Caco-2 (cell line): ENCODE data around the gene TMEM235. TPM values are rescaled to one million over a fixed set of nuclear protein-coding genes. Genes with fewer than 3 reads are reported as not detected.

Source experiments
- BruUV-seq: library from RNA; stranded (reverse); fragments of 400-500 nt; replicated peaks from 2 replicates; lab custom pipeline; 2021; lab: Mats Ljungman, UMichigan
- CTCF ChIA-PET: fragments of 300-600 bp; sonication (Branson Sonifier 250); formaldehyde crosslinking; loops from one replicate; lab custom pipeline; 2022; ENCODE audit warnings: antibody characterized with exemption; lab: Charles Lee
- POLR2A ChIA-PET: fragments of 300-600 bp; sonication (Branson Sonifier 250); formaldehyde crosslinking; loops from one replicate; lab custom pipeline; 2022; ENCODE audit warnings: antibody characterized with exemption; lab: Charles Lee
- DNase-seq, 2 experiments: peaks; one replicate each; pipeline versions ENCODE4 v3.0.0 to v3.0.0-alpha.2; 2020 to 2022
- H3K27me3 ChIP-seq: replicated peaks from 2 replicates; pipeline ENCODE4 v1.6.0; 2011; ENCODE audit warnings: low read length; ENCODE audit not compliant: control insufficient read depth, insufficient read depth
- H3K36me3 ChIP-seq: 2 replicates; pipeline ENCODE4 v1.5.1; 2011; ENCODE audit warnings: low read length; ENCODE audit not compliant: control insufficient read depth, insufficient read depth
- H3K4me1 ChIP-seq: fragments of 250-450 bp; sonication (Bioruptor Pico); 2 replicates; pipeline ENCODE4 v1.5.1; 2020; ENCODE audit warnings: mild to moderate bottlenecking
- H3K4me3 ChIP-seq: 2 replicates; pipeline ENCODE4 v1.5.1; 2011; ENCODE audit warnings: low read depth, mild to moderate bottlenecking, control low read depth, low read length
- H3K9me3 ChIP-seq: fragments of 250-450 bp; sonication (Bioruptor Pico); 2 replicates; pipeline ENCODE4 v1.5.1; 2020; ENCODE audit warnings: mild to moderate bottlenecking, moderate library complexity
- H3K27ac Mint-ChIP-seq: one replicate; pipeline ENCODE4 v1.8.0; 2022; ENCODE audit warnings: mixed read lengths; ENCODE audit not compliant: unreplicated experiment
- H3K27me3 Mint-ChIP-seq: one replicate; pipeline ENCODE4 v1.8.0; 2022; ENCODE audit warnings: mixed read lengths; ENCODE audit not compliant: insufficient read depth, unreplicated experiment
- H3K36me3 Mint-ChIP-seq: one replicate; pipeline ENCODE4 v1.8.0; 2022; ENCODE audit warnings: mild to moderate bottlenecking, mixed read lengths; ENCODE audit not compliant: insufficient read depth, unreplicated experiment
- H3K4me1 Mint-ChIP-seq: one replicate; pipeline ENCODE4 v1.8.0; 2022; ENCODE audit warnings: low read depth, mixed read lengths; ENCODE audit not compliant: unreplicated experiment
- H3K4me3 Mint-ChIP-seq: one replicate; pipeline ENCODE4 v1.8.0; 2022; ENCODE audit warnings: mild to moderate bottlenecking, moderate library complexity, mixed read lengths; ENCODE audit not compliant: unreplicated experiment
- H3K9me3 Mint-ChIP-seq: one replicate; pipeline ENCODE4 v1.8.0; 2022; ENCODE audit warnings: mixed read lengths; ENCODE audit not compliant: unreplicated experiment
- CTCF ChIP-seq, 2 experiments: fragments of 200-600 bp in 1 of 2; IDR thresholded peaks; 1 replicate in 1 of 2; 2 replicates in 1 of 2; pipeline versions ENCODE4 v1.5.1 to v1.8.0; 2011 to 2022; ENCODE audit warnings: antibody characterized with exemption in 1 of 2, control low read depth in 1 of 2, inconsistent platforms in 1 of 2, low read depth in 1 of 2, low read length in 1 of 2, mild to moderate bottlenecking in 1 of 2, moderate library complexity in 1 of 2; ENCODE audit not compliant: insufficient read depth in 1 of 2, severe bottlenecking in 1 of 2, unreplicated experiment in 1 of 2
- intact Hi-C: fragments of 100-400 bp; cut with micrococcal nuclease; formaldehyde crosslinking; loops from one replicate; pipeline ENCODE4 v1.10.0; 2022; ENCODE audit not compliant: unreplicated experiment
- total RNA-seq: library from RNA; stranded (reverse); gene quantifications from 2 replicates; pipeline ENCODE4 v1.2.3, GENCODE V29; 2022

The TMEM235 gene
- total RNA-seq, 1 experiment from 2014 or later: not detected

GRCh38 chr17:78196716-78197115 lies 34.7 kb upstream of the TMEM235 start:
- Histone ChIP-seq H3K27me3 (no peaks in the 10 kb centered on the region), H3K9me3 (no peaks in the 10 kb centered on the region), H3K4me3 (no peak overlapping the region), H3K36me3 (peaks cover 4% of the 10 kb centered on the region), H3K4me1 (peaks cover 11% of the 10 kb centered on the region)
- intact Hi-C loops: no loop called here
- no peak for DNase-seq
- TF ChIP-seq CTCF (IDR thresholded peaks at IDR 0.05; ENCODE audit: insufficient read depth in 1 of 2, low read depth in 1 of 2, low read length in 1 of 2, severe bottlenecking in 1 of 2, unreplicated experiment in 1 of 2): no peak
- H3K36me3 Mint-ChIP-seq: peaks cover 56% of the 10 kb centered on the region
- H3K9me3 Mint-ChIP-seq: no peaks in the 10 kb centered on the region
- ChIA-PET CTCF (no interaction called here), POLR2A (no interaction called here)
- BruUV-seq: TSS peak; percentile 12
- no peak overlapping the region for H3K4me3 Mint-ChIP-seq
- no peaks in the 10 kb centered on the region for H3K27me3 Mint-ChIP-seq
- H3K4me1 Mint-ChIP-seq: peaks cover 8% of the 10 kb centered on the region
- H3K27ac Mint-ChIP-seq: no peak overlapping the region

GRCh38 chr17:78197147-78197832 lies 34.1 kb upstream of the TMEM235 start:
- no peaks in the 10 kb centered on the region for H3K27me3 Mint-ChIP-seq
- no peak overlapping the region for H3K27ac Mint-ChIP-seq
- no peaks in the 10 kb centered on the region for H3K9me3 Mint-ChIP-seq
- Histone ChIP-seq H3K9me3 (no peaks in the 10 kb centered on the region), H3K36me3 (peaks cover 4% of the 10 kb centered on the region), H3K4me1 (peaks cover 11% of the 10 kb centered on the region), H3K4me3 (no peak overlapping the region), H3K27me3 (no peaks in the 10 kb centered on the region)
- DNase-seq: no peak
- H3K4me3 Mint-ChIP-seq: no peak overlapping the region
- ChIA-PET CTCF (interaction anchor here (2.0 kb wide), 1 partner anchor 11 kb away, joined by 17 read pairs; the partner anchor contains the start of genes AFMID and TK1), POLR2A (no interaction called here)
- H3K4me1 Mint-ChIP-seq: peaks cover 8% of the 10 kb centered on the region
- intact Hi-C loops: no loop called here
- no peak for TF ChIP-seq CTCF (IDR thresholded peaks at IDR 0.05; ENCODE audit: insufficient read depth in 1 of 2, low read depth in 1 of 2, low read length in 1 of 2, severe bottlenecking in 1 of 2, unreplicated experiment in 1 of 2)
- no TSS peak for BruUV-seq
- H3K36me3 Mint-ChIP-seq: peaks cover 50% of the 10 kb centered on the region

GRCh38 chr17:78200451-78200850 lies 31.0 kb upstream of the TMEM235 start:
- Mint-ChIP-seq H3K27me3 (no peaks in the 10 kb centered on the region), H3K9me3 (no peaks in the 10 kb centered on the region), H3K4me3 (no peak overlapping the region), H3K4me1 (peaks cover 8% of the 10 kb centered on the region), H3K27ac (no peak overlapping the region), H3K36me3 (peaks cover 29% of the 10 kb centered on the region)
- DNase-seq: no peak
- H3K27me3 ChIP-seq: no peaks in the 10 kb centered on the region
- ChIA-PET POLR2A (no interaction called here), CTCF (no interaction called here)
- peaks cover 4% of the 10 kb centered on the region for H3K36me3 ChIP-seq
- no TSS peak for BruUV-seq
- H3K9me3 ChIP-seq: no peaks in the 10 kb centered on the region
- H3K4me3 ChIP-seq: no peak overlapping the region
- intact Hi-C loops: no loop called here
- TF ChIP-seq CTCF (IDR thresholded peaks at IDR 0.05; ENCODE audit: insufficient read depth in 1 of 2, low read depth in 1 of 2, low read length in 1 of 2, severe bottlenecking in 1 of 2, unreplicated experiment in 1 of 2): no peak
- H3K4me1 ChIP-seq: peaks cover 11% of the 10 kb centered on the region
